HG02970 (cell line): ENCODE results near the gene DCHS1.
A peak's percentile ranks its signal among the peaks of the same experiment; 100 is the strongest.

Source experiments
- ATAC-seq: cut with Tn5 transposase; IDR thresholded peaks from one replicate; pipeline ENCODE4 v1.9.1; 2021; ENCODE audit warnings: mild to moderate bottlenecking, moderate library complexity, moderate number of reproducible peaks; ENCODE audit not compliant: unreplicated experiment, low FRiP score

The DCHS1 gene

GRCh38 chr11:6650104-6650503 is 5.5 kb downstream of the DCHS1 start:
- ATAC-seq, result no peak

- no peak for ATAC-seq
These were observed 7.1 kb downstream of the DCHS1 start for GRCh38 chr11:6648501-6648900.

DNA sequence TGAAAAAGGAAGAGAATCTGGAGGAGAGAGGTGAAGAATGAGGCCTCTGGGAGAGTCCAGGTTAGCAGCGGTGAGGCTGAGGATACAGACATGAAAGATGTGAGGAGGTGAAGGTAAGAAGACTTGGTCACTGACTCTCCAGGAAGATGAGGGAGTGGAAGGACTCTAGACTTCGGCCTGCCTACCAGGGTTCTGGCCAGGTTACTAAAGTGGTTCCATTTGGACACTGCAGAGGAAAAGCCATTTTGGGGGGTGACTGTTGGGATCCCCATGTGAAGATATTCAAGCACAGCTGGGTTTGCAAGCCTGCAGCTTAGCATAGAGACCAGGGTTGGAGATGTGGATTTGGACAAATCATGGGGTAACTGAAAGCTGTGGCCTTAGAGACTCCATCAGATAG is 7.8 kb downstream of the DCHS1 start:
- no peak for ATAC-seq

DNA sequence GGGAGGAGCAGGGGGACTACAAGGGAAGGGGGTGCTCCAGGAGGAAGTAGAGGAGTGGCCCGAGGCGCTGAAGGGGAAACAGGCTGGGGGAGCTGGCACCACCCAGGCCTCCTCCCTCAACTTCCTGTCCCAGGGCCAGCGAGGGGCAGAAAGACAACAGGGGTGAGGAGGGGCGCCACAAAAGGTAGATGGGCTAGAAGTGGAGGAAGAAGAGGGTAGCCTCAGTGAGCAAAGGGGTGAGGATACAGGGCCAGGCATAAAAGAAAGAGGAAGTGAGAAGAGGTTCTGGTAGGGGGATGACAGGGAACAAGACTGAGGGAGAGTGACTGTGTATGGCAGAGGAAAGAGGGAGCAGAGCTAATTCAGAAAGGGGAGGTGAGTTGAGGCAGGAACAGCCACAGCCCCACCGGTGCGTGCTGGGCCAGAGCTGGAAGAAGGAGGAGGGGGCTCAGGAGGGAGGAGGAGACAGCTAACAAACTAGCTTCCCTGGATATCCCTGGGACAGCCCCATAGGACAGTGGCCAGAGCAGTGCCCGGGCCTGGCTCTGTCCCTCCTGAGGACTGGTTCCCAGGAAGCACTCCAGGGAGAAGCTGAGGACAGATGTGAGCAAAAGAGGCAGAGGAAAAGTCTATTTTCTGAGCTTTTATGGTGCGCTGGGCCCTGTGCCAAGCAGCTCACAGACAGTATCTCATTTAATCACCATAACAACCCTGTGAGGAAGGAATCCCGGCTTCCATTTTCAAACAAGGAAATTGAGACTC is 8.5 kb downstream of the DCHS1 start:
- ATAC-seq, result peak; percentile 64

GRCh38 chr11:6646576-6646917 is 9.1 kb downstream of the DCHS1 start:
- no peak for ATAC-seq

DNA sequence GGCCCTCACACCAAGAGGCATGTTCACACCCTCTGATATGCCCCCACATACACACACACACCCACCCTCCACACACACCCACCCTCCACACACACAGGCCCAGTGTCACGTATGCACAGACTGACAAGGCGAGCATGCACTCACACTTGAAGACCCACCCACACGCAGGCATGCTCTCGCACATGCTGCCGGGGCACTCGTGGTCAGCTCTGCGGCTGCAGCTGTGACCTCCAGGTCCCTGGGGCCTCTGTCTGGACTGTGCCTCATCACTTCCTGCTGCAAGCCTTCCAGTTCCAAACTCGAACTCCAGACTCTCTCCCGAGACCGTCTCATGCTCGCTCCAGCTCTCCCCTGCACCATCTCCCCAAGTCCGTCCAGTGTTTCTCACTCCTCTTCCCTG is 9.5 kb downstream of the DCHS1 start:
- ATAC-seq, result no peak

- no peak for ATAC-seq
These were observed 12.7 kb downstream of the DCHS1 start for GRCh38 chr11:6642957-6643356.

DNA sequence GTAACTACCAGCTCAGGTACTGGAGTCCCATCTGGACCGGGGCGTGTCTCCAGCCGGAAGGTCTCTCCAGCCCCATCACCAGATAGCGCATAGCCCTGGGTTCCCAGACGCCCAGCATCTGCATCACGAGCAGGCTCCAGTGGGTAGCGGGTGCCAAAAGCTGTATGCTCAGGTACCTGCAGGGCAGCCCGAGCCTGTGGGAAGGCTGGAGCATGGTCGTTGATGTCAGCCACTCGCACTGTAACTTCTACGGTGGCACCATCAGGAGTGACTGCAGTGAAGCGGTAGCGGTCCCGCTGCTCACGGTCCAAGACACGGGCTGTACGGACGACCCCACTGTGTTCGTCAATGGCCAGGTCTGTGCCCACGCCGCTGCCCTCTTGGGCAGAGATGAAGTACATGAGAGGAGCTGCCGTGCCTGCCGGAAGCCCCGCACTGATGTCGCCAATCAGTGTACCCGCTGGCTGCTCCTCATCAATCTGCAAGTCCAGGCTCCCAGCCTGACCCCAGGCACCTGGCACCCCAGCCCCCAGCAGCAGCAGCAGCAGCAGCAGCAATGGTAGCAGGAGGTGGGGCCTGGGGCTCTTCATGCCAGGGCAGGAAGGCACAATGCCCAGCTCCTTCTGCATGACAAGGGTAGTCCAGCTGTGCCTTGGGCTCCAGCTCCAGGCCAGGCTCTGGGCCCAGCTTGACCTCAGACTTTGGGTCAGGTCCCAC is 14.5 kb downstream of the DCHS1 start:
- no peak for ATAC-seq

DNA sequence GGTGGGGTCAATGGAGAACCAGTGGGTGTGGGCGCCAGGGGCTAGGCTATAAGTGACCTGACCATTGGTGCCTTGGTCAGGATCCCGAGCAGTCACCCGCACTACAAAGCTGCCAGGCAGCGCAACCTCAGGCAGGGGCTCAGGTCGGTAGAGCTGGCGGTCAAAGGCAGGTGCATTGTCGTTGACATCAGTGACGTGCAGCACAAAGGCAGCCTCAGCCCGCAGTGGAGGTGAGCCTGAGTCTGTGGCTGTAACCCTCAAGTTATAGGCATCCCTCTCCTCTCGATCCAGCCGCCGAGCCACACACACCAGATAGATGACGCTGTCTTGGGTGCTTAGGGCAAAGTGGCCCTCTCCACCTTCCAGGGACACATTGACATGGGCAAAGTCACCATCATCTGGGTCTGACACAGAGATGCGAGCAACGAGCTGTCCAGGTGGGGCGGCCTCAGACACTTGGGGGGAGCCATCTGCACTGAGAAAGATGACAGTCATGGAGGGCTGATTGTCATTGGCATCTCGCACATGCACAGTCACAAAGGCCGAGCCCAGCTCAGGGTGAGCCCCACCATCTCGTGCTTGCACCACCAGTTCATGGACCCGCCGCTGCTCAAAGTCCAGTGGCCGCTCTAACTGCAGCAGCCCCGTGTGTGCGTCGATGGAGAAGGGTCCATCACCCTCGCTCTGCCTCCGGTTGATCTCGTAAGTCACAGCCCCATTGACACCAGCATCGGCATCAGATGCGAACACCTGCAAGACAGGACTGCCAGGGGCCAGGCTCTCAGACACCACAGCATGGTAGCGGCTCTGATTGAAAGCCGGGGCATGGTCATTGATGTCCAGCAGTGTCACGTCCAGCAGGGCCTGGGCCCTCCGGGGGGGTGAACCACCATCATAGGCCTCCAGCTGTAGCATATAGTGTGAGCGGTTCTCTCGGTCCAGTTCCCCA is 15.3 kb downstream of the DCHS1 start:
- no peak for ATAC-seq

DNA sequence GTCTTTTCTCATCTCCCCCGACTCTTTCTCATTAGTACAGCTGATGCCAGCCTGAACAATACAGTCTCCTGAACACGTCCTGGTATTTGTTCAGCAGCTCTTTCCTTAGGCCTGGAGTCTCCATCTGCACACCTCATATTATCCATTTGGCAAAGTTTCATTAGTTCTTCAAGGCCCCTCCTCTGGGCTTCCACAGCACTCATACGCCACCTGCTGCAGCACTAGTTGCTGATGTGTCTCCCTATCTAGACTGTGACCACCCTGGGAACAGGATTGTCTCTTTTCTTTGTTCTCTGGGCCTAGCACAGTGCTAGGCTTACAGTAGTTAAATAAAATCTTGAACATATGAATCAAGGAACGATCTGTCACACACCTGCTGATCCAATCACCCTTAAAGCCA is 17.2 kb downstream of the DCHS1 start:
- ATAC-seq, result no peak

- no peak for ATAC-seq
These were observed 17.7 kb downstream of the DCHS1 start for GRCh38 chr11:6637871-6638270.

DNA sequence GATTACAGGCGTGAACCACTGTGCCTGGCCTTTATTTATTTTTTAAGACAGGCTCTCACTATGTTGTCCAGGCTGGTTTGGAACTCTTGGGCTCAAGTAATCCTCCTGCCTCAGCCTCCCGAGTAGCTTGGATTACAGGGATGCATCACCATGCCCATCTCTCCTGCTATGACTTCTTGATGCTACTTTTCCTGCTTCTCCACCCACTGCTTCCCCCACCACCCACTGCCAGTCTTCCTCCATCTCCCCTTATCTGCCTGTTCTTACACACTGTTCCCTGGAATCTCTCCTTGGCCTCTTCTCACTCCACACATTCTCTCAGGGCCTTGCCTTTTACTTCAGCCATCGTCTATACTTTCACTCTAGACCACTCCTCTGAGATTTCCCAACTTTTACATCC is 19.1 kb downstream of the DCHS1 start:
- no peak for ATAC-seq

- ATAC-seq, result no peak
These were observed 20.3 kb downstream of the DCHS1 start for GRCh38 chr11:6635082-6635932.

- ATAC-seq, result no peak
These were observed 21.1 kb downstream of the DCHS1 start for GRCh38 chr11:6634534-6634933.

- ATAC-seq, result no peak
These were observed 21.9 kb downstream of the DCHS1 start for GRCh38 chr11:6633422-6634408.

DNA sequence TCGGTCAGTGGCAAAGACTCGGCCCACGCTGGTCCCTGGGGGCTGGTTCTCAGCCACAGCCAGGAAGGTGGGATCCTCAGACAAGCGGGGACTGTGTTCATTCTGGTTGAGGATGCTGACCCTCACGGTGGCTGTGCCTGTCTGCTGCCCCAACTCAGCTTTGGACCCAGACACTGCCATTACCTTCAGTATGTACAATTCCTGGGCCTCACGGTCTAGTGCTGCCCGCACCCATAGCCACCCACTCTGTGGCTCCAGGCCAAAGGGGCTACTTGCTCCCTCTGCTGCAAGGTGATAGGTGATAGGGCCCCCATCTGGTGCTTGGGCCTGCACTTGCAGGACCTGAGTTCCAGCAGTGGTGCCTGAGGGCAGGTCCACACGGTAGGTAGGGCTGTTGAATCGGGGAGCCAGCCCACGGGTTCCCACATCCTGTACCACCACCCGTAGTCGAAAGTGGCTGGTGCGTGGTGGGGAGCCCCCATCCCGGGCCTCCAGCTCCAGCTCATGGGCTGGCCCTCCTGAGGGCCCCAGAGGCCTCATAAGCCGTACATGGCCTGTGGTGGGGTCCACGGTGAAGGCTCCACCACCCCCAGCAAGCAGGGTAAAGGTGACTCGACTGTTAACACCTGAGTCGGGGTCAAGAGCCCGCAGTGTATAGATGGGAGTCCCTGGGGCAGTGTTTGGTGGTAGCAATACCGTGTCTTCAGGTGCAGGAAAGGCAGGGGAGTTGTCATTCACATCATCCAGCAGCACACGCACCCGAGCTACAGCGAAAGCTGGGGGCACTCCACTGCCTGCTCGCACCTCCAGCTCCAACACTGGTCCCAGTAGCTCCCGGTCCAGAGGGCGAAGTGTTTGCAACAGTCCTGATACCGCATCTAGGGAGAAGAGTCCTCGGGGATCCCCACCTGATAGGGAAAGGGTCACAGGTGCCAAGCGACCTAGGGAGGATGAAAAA is 23.2 kb downstream of the DCHS1 start:
- no peak for ATAC-seq

DNA sequence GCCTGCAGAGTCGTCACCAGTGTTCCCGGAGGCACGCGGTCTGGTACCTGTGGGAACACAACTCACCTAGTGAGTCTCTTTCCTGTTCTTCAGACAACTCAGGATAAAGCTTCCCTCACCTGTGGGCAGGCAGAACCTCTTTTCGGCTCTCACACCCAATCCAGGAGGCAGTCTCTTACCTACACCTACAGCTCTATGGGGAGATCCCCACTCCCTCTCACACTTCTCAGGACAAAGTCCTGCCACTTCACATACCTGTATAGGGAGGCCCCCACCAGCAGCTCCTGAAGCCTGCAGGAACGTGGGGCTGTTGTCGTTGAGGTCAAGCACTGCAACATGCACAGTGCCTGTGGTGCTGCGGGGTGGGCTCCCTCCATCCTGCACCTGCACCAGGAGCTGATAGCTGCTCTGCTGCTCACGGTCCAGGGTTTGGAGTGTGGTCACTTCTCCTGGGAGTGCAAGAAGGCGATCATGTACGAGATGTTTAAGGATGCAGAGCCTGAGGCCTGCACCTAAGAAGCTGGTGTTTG is 24.2 kb downstream of the DCHS1 start:
- ATAC-seq, result no peak
